GM18502 (cell line): ENCODE data around the gene NEU1.
"Not testable (repeated sequence)": the region's sequence is repeated elsewhere in the genome, so short reads cannot be mapped to it uniquely, and the experiment has no call there.

Experiments
- ATAC-seq: cut with Tn5 transposase; IDR thresholded peaks from one replicate; pipeline ENCODE4 v1.9.1; 2021; ENCODE audit warnings: mild to moderate bottlenecking; ENCODE audit not compliant: unreplicated experiment, poor library complexity

NEU1 gene

GRCh38 chr6:31875877-31876276, 13.3 kb upstream of the NEU1 start:
- no peak for ATAC-seq

GRCh38 chr6:31874836-31875572, 12.4 kb upstream of the NEU1 start:
- ATAC-seq: no peak

- no peak for ATAC-seq
Measured at GRCh38 chr6:31874084-31874670, 11.6 kb upstream of the NEU1 start.

GRCh38 chr6:31871046-31871659, 8.5 kb upstream of the NEU1 start:
- no peak for ATAC-seq

GRCh38 chr6:31870385-31870921, 7.8 kb upstream of the NEU1 start:
- no peak for ATAC-seq

GRCh38 chr6:31869343-31869742, 6.7 kb upstream of the NEU1 start:
- no peak for ATAC-seq

- not testable (repeated sequence) for ATAC-seq
Measured at GRCh38 chr6:31868658-31868971, 6.0 kb upstream of the NEU1 start.

- no peak for ATAC-seq
Measured at GRCh38 chr6:31865205-31866118, 2.8 kb upstream of the NEU1 start.

GRCh38 chr6:31864818-31865204, 2.2 kb upstream of the NEU1 start:
- no peak for ATAC-seq

GRCh38 chr6:31864123-31864562, 1.5 kb upstream of the NEU1 start:
- ATAC-seq: not testable (repeated sequence)

GRCh38 chr6:31861919-31862343, 690 bp downstream of the NEU1 start:
- no peak for ATAC-seq

- no peak for ATAC-seq
Measured at GRCh38 chr6:31861150-31861549, 1.5 kb downstream of the NEU1 start.

- ATAC-seq: no peak
Measured at GRCh38 chr6:31860349-31860748, 2.3 kb downstream of the NEU1 start.

- no peak for ATAC-seq
Measured at GRCh38 chr6:31859923-31860322, 2.7 kb downstream of the NEU1 start.

GRCh38 chr6:31858707-31859106, 3.9 kb downstream of the NEU1 start:
- ATAC-seq: no peak

- not testable (repeated sequence) for ATAC-seq
Measured at GRCh38 chr6:31857774-31858173, 4.8 kb downstream of the NEU1 start.

- not testable (repeated sequence) for ATAC-seq
Measured at GRCh38 chr6:31851980-31852718, 10.5 kb downstream of the NEU1 start.

- no peak for ATAC-seq
Measured at GRCh38 chr6:31851485-31851832, 11.2 kb downstream of the NEU1 start.

- no peak for ATAC-seq
Measured at GRCh38 chr6:31850765-31851484, 11.7 kb downstream of the NEU1 start.
